HG03025 (cell line): ENCODE data around the gene IL4R.
"Not testable (repeated sequence)": the region's sequence is repeated elsewhere in the genome, so short reads cannot be mapped to it uniquely, and the experiment has no call there.

Source experiments
- ATAC-seq: cut with Tn5 transposase; IDR thresholded peaks from one replicate; pipeline ENCODE4 v1.9.1; 2021; ENCODE audit warnings: mild to moderate bottlenecking, moderate library complexity; ENCODE audit not compliant: unreplicated experiment, low FRiP score

IL4R gene

DNA sequence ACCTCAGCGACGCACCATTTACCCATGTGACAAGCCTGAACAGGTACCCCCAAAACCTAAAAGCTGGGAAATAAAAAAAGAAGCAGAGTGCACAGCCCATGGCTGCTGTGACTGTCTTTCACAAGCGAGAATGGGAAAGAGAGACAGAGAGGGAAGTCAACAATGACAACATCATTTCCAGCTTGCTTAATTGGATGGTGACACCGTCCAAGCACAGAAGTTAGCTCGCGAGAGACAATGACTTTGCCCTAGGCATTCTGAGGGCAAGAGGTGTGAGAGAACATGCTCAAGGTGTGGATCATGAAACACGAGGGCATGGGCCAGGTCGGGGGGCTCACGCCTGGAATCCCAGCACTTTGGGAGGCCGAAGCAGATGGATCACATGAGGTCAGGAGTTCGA is 25.9 kb upstream of the IL4R start:
- ATAC-seq, result no peak

GRCh38 chr16:27288313-27288712 is 25.5 kb upstream of the IL4R start:
- not testable (repeated sequence) for ATAC-seq

- no peak for ATAC-seq
Measured at GRCh38 chr16:27289669-27290068, 24.1 kb upstream of the IL4R start.

DNA sequence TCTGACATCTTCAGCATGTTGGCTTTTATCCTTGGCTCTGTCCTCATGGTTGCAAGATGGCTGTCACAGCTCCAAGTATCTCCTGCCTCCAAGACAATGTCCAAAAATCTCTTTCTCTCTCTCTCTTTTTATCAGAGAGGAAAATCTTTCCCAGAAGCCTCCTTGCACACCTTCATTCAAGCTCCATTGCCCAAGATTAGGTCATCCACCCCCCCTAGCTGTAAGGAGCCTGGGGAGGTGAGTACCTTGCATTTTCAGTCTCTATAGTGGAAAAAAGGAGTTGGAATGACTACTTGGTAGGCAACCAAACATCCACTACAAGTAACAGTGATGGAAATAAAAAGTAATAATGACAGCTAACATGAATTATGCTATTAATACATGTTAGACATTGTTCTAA is 23.2 kb upstream of the IL4R start:
- ATAC-seq, result no peak

- no peak for ATAC-seq
Measured at GRCh38 chr16:27291106-27291505, 22.7 kb upstream of the IL4R start.

DNA sequence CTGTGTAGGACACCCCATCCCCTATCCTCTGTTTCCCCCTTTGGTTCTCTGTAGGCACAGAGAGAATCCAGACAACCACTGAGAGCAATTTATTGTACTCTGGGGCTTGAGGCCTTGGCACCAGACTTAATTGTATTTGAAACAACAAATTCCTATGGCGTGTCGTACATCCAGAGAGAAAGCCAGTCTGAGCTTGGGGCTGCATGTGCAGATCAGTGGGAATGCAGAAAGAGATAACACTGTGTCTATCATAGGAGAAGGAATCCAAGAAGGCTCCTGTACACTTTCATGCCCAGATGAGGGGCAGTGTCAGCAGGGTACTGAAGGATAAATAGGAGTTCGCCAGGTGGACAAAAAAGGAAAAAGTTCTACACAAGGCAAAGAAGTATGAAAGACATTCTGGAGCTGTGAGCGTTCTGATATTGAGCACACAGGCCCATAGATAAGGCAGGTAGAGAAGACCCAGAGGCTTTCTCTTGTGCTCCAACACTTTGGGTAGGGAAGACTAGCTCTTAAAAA is 22.0 kb upstream of the IL4R start:
- ATAC-seq, result no peak

GRCh38 chr16:27293343-27293742 is 20.4 kb upstream of the IL4R start:
- no peak for ATAC-seq

DNA sequence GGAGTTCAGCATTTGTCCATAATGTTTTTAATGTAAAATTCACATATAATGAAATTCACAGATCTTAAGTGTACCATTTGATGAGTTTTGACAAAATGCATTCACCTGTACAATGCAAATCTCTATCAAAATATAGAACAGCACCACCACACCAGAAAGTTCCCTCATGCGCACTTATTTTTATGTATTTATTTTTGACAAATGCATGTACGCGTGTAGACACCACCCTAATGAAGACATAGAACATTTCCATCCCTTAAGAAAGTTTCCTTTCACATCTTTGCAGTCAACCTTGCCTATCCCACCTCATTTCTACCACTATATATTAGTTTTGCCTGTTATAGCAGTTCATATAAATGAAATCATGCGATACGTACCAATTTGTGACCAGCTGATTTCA is 15.6 kb upstream of the IL4R start:
- no peak for ATAC-seq

GRCh38 chr16:27301236-27301861 is 12.4 kb upstream of the IL4R start:
- no peak for ATAC-seq

DNA sequence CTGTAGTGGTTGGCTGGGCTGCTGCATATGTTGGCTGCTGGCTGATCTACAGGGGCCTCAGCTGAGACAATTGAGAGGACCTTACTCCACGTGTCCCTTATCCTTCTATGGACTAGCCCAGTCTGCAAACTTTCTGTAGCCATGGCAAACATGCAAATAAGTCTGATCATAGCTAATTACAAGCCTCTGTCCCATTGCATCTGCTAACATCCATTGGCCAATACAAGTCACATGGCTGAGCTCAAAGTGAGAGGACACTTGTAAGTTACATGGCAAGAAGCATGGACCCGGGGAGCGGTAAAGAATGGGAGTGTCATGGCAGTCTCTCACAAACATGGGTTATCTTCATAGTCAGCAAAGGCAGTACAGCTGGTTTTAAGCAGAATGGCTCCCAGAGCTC is 11.6 kb upstream of the IL4R start:
- no peak for ATAC-seq

DNA sequence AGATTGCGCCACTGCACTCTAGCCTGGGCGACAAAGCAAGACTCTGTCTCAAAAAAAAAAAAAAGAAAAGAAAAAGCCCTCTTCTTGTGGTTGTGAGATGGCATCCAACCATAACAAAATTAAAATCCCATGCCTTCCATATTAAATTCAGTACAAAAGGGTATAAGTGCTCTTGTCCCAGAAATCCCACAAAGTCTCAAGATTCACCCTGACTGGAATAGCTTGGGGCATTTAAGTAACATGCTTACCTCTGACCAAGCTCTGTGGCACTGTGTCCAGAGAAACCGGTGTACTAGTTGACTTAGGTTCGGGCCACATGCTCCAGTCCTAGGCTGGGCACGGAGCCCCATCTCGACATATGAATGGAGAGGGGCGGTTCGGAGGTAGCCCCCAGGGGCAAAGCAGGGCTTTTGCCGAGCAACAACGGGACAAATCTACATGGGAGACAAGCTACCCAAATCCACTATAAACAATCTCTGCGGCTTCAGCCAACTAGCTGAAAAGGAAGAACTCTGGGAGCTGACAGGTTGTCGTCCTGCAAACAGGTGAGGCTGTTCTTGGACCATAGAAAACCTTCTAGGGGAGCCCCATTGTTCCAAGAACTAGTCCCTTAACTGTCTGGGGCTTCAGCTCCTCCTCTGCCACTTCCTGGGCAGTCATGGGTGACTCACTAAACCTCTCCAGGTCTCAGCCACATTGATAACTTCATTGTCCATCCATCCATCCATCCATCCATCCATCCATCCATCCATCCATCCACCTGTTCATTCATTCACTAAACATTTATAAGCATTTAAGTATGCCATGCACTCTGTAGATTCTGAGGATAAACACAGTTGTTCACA is 10.3 kb upstream of the IL4R start:
- no peak for ATAC-seq

- no peak for ATAC-seq
Measured at GRCh38 chr16:27304102-27304501, 9.7 kb upstream of the IL4R start.

- ATAC-seq, result no peak
Measured at GRCh38 chr16:27304881-27305745, 8.7 kb upstream of the IL4R start.

- no peak for ATAC-seq
Measured at GRCh38 chr16:27305839-27306442, 7.8 kb upstream of the IL4R start.

GRCh38 chr16:27308792-27309191 is 5.0 kb upstream of the IL4R start:
- ATAC-seq, result no peak

DNA sequence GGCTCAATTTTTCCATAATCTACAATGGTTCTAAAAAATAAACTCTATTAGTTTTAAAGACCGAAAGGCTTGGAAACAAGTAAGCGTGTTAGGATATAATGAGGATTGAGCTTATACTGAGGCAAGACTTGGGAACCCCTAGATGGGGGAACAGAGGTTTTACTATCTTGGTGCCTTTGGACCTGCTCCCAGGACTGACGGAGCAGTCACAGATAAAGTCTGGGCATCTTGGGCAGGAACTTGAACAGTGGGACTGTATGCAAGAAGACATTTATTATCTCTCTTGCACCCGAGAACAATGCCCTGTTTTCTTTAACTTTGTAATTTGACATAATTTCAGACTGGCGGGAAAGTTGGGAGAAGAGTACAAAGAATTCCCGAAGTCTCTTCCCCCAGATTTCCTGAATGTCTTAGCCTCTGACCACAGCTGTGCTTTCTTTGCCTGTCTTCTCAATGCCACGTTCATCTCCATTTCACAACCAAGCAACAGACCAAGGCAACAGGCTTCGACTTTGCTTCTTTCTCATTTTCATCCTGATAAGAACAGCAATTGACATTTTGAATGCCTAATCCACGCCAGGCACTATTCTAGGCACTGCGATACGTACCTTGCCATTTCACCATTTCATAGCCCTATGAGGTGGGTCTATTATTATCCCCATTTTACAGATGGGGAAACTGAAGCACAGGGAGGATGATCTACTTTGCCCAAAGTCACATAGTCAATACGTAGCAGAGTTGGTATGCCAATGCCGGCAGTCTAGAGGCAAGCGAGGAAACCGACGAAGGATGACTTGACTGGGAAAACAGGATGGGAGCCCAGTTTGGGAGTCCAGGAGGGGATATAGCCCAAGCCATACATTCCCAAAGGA is 3.0 kb upstream of the IL4R start:
- ATAC-seq, result no peak

- no peak for ATAC-seq
Measured at GRCh38 chr16:27311448-27311830, 2.3 kb upstream of the IL4R start.

- ATAC-seq, result no peak
Measured at GRCh38 chr16:27311897-27312303, 1.9 kb upstream of the IL4R start.

DNA sequence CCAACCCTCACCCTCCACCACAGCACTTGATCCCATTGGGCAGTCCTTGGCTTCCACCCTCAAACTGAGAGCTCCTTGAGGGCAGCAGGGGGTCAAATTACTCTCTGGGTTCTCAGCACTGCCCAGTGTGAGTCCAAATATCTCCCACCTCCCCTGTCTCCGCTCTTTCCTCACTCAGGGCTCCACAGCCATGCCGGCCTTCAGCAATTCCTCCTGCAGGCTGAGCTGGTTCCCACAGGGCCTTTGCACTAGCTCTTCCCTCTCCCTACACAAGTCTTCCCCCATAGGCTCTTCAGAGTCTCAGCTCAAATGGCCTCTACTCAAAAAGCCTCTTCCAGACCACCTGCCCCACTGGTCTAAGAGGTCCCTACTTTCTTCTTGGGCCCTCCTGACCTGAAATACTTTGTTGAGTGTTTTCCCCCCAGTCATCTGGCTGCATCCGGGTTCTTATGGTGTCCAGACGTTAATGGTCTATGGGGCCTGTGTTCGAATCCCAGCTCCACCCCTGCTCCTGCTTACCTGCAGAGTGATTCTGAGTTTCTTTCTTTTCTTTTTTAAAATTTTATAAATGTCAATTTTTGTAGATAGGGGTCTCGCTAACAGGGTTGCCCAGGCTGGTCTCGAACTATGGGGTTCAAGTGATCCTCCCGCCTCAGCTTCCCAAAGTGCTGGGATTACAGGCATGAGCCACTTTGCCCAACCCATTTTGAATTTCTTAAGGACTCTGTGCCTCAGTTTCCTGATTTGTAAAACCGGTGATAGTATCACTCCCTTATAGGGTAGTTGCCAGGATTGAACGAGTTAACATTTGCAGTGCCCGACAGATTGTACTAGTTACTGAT is 973 bp upstream of the IL4R start:
- no peak for ATAC-seq
